ENCODE data around the gene FAM76A.

Gene FAM76A

DNA sequence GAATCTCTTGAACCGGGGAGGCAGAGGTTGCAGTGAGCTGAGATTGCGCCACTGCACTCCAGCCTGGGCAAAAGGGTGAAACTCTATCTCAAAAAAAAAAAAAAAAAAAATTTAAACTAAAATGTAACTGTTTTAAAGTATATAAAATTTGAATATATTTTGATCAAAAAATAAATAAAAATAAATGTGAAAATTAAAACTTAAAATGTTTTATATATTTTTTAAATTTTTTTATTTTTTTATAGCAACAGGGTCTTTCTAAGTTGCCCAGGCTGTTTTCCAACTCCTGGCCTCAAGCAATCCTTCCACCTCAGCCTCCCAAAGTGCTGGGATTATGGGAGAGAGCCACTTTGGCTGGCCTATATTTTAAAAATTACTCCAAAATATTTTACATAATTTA, 15.2 kb upstream of the FAM76A start:
- no peak overlapping the region for H3K4me3 ChIP-seq (ENCODE audit: low read depth, low read length)
- in situ Hi-C loops (cut with HindIII; ENCODE audit: low sequenced_read_pairs): no loop called here
- DNase-seq (ENCODE audit: low read depth, low spot score): no peak
- TF ChIP-seq, protein P1, sequence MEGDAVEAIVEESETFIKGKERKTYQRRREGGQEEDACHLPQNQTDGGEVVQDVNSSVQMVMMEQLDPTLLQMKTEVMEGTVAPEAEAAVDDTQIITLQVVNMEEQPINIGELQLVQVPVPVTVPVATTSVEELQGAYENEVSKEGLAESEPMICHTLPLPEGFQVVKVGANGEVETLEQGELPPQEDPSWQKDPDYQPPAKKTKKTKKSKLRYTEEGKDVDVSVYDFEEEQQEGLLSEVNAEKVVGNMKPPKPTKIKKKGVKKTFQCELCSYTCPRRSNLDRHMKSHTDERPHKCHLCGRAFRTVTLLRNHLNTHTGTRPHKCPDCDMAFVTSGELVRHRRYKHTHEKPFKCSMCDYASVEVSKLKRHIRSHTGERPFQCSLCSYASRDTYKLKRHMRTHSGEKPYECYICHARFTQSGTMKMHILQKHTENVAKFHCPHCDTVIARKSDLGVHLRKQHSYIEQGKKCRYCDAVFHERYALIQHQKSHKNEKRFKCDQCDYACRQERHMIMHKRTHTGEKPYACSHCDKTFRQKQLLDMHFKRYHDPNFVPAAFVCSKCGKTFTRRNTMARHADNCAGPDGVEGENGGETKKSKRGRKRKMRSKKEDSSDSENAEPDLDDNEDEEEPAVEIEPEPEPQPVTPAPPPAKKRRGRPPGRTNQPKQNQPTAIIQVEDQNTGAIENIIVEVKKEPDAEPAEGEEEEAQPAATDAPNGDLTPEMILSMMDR (IDR thresholded peaks at IDR 0.05; ENCODE audit: low read depth, low read length): no peak

DNA sequence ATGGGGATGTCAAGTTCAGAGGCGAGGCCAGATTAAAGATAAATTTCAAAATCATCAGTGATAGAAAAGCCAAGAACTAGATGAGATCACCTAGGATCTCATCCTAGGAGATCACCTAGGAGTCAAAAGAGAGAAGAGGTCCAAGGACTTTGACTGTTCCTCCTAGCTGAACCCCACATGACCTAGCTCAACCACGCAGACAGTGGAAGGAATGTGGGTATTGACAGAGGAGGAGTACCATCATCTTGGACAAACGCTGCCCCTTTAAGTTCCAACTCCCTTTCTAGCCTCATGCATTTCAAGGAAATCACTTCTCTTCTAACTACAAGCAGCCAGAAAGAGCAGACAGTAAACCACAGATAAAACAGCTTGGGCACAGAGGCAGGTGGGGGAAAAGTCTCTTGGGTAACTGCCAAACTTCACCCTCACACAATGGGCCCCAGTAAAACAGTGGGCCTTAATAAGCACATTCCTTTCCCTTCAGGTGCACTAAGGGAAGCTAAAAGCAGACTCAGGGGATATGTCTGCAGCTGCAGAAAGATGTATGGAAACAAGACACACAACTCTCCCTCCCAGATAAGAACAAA, 12.5 kb upstream of the FAM76A start:
- in situ Hi-C loops (cut with HindIII; ENCODE audit: low sequenced_read_pairs): no loop called here

DNA sequence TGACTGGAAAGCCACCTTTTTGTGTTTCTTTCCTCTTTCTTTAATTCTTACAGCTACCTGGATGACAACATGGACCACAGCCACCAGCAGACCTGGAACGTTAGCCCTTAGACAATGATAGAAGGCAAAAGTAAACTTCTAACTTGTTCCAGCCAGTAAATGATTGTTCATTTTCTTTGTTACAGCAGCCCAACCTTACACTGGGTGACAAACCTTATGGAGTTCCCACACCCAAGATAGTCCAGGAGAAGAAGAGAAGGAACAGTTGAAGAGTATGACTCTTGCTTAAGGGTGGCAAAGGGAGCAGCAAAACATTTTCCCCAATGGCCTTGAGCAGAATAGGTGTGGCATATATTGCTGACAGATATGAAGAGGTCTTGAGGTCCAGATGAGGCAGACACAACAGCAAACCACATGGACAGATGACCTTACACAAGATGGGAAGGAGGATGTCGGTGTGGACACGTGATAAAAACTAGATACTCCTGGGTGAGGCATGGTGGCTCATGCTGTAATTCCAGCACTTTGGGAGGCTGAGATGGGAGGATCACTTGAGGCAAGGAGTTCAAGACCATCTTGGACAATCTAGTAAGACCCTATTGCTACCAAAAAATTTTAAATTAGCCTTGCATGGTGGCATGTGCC, 11.8 kb upstream of the FAM76A start:
- DNase-seq (ENCODE audit: low read depth, low spot score): no peak
- H3K4me3 ChIP-seq (ENCODE audit: low read depth, low read length): no peak overlapping the region
- TF ChIP-seq, protein P1 (IDR thresholded peaks at IDR 0.05; ENCODE audit: low read depth, low read length): no peak
- in situ Hi-C loops (cut with HindIII; ENCODE audit: low sequenced_read_pairs): no loop called here

More for the DNA sequence above, 12.5 kb upstream of the FAM76A start:
- DNase-seq (ENCODE audit: low read depth, low spot score): no peak
- H3K4me3 ChIP-seq (ENCODE audit: low read depth, low read length): no peak overlapping the region
- TF ChIP-seq, protein P1 (IDR thresholded peaks at IDR 0.05; ENCODE audit: low read depth, low read length): no peak

DNA sequence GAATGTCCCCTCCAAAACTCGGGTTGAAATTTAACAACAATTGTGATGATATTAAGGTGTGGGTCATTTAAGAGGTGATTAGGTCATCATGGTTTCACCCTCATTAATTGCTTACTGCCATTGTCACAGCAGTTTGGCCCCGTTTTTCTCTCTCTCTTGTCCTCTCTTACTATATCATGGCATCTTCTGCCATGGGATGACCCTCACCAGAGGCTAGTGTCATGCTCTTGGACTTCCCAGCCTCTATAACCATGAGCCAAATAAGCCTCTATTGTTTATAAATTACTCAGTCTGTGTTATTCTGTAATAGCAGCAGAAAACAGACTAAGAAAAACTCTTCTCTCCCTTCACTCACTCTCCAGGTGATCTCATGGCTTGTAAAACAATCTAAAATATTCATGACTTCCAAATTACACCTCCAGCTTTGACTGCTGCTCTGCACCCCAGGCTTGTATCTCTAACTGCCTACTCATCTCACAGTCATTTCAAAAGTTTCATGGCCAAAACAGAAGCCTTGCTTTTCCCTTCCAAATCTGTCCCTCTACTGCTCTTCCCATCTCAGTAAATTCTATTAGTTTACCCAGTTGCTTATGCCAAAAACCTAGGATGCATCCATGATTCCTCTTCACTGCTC, 9.4 kb upstream of the FAM76A start:
- TF ChIP-seq, protein P1 (IDR thresholded peaks at IDR 0.05; ENCODE audit: low read depth, low read length): no peak
- DNase-seq (ENCODE audit: low read depth, low spot score): no peak
- in situ Hi-C loops (cut with HindIII; ENCODE audit: low sequenced_read_pairs): no loop called here
- no peak overlapping the region for H3K4me3 ChIP-seq (ENCODE audit: low read depth, low read length)

DNA sequence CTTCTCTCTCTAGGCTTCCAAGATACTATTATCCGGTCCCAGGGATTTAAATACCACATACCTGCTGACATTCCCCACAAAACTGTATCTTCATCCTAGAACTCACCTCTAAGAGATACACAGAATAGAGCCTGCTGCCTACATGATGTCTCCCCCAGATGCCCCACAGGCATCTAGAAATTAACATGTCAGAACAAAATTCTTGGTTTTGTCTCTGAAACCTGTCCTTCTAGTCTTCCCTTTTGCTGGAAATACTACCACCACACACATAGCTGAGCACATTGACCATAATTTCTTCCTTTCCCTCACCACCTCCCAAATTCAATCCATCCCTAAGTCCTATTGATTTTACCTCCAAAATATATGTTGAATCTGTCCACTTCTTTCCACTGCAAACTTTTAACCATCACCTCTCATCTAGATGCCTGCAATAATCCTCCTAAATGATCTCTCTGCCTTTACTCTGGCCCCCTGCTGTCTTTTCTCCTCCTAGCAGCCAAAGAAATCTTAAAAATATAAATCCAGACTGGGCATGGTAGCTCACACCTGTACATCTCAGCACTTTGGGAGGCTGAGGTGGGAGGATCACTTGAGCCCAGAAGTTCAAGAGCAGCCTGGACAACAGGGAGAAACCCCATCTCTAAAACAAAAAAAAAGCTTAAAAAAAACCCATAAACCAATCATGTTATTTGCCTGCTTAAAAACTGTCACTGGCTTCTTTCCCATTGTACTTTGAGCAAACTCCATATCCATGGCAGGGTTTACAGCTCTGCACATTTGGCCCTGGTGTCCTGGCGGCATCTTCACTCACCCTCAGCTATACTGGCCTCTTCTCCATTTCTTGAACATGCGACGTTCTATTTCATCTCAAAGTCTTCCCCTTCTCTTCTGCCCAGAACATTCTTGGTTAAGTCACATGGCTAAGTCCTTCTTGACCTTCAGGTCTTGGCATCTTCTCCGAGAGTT, 6.2 kb upstream of the FAM76A start:
- H3K4me3 ChIP-seq (ENCODE audit: low read depth, low read length): no peak overlapping the region
- TF ChIP-seq, protein P1 (IDR thresholded peaks at IDR 0.05; ENCODE audit: low read depth, low read length): peak; percentile 30
- DNase-seq (ENCODE audit: low read depth, low spot score): peak; percentile 2
- in situ Hi-C loops (cut with HindIII; ENCODE audit: low sequenced_read_pairs): no loop called here

DNA sequence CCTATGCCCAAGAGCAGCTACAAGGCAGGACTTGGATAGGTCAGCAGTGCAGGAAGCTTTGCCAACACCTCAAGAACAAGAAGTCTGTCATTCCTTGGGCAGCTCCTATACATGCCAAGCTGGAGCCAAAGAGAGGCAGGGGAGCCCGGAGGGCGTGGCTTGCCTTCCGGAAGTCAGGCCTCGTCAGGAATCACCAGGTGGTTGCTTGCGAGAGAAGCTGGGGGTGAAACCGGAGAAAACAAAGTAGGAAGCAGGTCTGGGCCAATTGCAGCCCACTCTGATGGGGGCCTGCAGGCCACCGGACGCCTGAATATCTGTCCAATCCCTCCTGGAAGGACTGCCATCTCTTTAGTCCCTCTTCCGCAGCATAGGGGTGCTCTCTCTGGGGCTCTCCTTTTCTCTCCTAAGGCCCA, 794 bp upstream of the FAM76A start:
- TF ChIP-seq, protein P1 (IDR thresholded peaks at IDR 0.05; ENCODE audit: low read depth, low read length): no peak
- in situ Hi-C loops (cut with HindIII; ENCODE audit: low sequenced_read_pairs): no loop called here
- no peak for DNase-seq (ENCODE audit: low read depth, low spot score)
- peak overlapping the region; percentile 42 for H3K4me3 ChIP-seq (ENCODE audit: low read depth, low read length)
